ENCODE results near the gene ARHGEF11.
"Not testable (repeated sequence)": the region's sequence is repeated elsewhere in the genome, so short reads cannot be mapped to it uniquely, and the experiment has no call there.

ARHGEF11 gene, protein sequence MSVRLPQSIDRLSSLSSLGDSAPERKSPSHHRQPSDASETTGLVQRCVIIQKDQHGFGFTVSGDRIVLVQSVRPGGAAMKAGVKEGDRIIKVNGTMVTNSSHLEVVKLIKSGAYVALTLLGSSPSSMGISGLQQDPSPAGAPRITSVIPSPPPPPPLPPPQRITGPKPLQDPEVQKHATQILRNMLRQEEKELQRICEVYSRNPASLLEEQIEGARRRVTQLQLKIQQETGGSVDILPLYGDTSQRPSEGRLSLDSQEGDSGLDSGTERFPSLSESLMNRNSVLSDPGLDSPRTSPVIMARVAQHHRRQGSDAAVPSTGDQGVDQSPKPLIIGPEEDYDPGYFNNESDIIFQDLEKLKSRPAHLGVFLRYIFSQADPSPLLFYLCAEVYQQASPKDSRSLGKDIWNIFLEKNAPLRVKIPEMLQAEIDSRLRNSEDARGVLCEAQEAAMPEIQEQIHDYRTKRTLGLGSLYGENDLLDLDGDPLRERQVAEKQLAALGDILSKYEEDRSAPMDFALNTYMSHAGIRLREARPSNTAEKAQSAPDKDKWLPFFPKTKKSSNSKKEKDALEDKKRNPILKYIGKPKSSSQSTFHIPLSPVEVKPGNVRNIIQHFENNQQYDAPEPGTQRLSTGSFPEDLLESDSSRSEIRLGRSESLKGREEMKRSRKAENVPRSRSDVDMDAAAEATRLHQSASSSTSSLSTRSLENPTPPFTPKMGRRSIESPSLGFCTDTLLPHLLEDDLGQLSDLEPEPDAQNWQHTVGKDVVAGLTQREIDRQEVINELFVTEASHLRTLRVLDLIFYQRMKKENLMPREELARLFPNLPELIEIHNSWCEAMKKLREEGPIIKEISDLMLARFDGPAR (N-terminal part only)

DNA sequence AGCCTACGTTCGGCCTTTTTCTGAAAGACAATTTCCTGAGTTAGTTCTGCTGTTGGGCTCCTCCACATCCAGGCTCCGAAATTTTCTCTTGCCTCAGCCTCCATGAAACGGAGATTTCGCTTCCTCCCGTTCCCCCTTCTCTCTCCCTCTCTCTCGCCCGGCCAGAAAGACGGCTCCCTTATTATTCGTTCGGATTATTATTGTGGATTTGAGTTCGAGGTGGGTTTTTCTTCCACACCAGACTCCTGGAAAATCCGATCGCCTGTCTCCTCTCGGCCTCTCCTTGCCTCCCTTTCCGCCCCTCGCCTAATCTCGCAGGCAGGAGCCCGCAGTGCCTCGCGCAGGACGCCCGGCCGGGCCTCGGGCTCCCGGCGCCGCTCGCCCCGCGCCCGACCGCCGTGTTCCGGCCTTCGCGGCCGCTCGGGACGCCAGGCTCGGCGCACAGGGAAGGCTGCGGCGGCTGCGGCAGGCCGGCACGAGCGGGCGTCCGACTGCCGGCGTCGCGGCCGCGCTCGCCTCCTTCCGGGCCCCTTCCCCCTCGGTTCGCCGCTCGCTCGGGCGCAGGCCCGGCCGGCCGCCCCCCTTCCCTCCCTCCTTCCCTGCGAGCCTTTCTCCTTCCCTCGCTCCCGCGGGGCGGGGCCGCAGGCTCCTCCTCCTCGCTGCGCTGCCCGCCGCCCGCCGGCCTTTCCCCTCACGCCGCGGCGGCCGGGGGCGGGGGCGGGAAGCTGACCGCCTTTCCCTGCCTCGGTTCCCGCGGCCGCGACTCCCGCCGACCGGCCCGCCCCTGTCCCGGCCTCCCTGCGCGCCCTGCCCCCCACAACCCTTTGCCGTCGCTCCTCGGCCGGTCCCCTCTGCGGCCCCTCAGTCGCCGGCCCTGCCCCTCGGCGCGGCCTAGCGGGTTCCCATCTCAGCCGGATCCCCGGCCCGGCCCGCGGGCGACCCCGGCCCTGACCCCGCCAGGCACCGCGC is at the start of gene ARHGEF11:
ARHGEF11 (minus strand) TSS at position 493 of the 969 bp plus-strand sequence. CDS start 1,412 bp downstream, outside the sequence.
- peak; percentile 95 for DNase-seq

DNA sequence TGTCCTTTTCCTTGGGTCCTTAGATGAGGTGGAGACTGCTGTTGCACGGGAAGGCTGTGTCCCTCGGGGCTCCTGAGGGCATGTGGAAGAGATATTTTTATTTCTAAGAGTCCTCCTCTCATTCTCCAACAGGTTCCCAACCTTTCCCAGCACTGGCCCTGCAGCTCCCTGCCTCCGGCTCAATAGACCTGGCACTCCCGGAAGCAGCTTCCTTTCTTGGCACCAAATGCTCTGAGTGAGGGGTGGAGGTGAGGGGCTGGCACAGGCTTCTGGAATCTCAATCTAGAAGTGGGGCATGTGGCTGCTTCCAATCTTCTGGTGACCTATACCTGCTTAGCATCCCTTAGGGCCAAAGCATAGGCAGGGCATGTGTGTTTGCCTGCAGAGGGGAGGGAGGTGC is 49.5 kb upstream of the ARHGEF11 start:
- no peak for DNase-seq

DNA sequence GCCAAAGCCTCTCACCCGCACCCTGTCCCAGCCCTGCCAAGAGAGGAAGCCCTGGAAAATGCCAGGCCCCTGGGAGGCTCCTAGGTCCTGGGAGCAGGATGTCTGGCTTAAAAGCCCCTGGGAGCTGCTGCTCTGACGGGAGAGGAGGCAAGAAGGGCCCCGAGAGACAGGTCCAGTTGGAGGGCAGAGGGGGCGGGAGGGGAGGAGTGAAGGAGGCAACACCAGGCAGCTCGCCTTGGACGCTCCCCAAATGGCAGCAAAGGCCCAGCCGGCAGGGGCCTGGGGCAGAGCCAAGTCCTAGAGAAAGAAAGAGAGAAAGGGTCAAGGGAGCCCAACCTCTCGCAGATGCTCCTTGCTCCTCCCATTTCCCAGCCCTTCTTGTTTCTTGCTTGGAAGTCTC is 47.3 kb upstream of the ARHGEF11 start:
- DNase-seq: no peak

DNA sequence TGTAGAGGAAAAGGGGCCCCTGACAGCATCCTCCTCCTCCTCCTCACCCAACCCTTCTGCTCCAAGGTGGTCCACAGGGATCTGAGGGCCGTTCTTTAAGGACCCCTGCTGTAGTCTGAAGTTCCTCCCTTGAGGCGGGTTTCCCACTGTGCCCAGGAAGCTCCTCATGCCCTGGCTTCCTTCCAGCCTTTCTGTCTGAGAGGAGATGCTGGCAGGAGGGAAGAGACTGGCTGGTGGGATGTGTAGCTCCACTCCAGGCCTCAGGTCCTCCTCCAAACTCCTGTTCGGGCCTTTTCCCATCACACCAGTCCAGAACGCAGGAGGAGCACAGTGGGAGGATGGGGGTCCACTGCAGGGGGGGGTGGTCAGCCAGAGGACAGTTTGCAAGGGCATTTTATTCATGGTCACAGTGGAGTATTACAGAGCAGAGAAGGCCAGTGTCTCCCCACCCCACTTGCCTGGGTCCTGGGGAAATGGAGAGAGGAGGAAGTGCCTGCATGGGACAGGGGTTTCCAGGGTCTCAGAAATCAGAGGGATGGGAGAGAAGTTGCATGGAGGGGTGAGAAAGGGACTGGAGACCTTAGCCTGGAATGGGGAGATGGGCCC is 46.2 kb upstream of the ARHGEF11 start:
- no peak for DNase-seq

DNA sequence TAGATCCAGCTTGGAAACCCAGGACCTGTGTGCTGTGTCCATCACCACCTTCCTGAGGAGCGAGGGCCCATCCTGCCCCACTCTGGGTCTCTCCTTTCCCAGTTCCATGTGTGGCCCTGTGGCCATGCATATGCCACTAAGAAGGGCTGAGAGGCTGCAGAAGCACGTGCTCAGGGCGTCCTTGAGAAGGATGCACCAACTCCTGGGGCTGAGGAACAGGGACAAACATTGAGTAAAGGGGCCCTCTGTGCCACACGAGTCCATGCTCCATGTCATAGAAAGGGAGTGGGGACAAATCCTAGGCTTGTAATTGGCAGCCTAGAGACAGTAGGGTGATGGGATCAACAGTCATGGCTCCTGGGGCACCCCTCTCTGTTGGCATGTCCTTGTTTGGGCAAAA is 45.6 kb upstream of the ARHGEF11 start:
- DNase-seq: no peak

DNA sequence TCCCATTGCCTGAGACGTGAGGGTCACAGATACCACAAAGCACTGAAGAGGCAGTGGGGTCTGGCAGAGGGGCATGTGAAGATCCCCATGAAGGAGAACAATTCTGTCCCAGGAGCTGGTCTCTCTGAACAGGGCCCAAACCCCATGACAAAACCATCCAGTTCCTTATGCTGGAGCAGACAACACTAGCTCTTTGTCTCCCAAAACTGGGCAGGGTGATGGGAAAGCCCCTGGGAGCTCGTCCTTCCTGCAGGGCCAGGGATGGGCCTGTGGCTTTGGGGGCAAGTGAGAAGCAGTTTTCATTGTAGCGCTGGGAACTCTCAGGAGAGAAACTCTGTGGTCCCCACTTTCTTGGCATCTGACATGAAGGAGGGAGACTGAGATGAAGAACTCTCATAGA is 45.2 kb upstream of the ARHGEF11 start:
- peak; percentile 76 for DNase-seq

DNA sequence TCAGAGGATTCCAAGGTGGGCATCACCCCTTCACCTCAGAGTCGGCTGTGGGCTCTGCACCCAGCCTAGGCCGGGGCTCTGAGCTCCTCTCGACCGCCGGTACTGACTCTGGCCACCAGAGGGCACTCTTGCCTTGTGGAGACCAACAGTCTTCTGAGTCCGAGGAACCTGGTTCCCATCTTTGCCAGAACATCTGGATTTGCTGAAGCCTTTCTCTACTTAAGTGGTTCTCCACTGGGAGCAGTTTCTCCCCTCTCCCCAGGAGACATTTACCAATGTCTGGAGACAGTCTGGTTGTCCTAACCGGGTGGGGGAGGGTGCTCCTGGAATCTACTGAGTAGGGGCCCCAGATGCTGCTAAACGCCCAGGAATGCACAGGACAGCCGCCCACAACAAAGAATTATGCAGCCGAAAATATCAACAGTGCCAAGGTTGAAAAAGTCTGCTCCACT is 44.7 kb upstream of the ARHGEF11 start:
- DNase-seq: peak; percentile 94

DNA sequence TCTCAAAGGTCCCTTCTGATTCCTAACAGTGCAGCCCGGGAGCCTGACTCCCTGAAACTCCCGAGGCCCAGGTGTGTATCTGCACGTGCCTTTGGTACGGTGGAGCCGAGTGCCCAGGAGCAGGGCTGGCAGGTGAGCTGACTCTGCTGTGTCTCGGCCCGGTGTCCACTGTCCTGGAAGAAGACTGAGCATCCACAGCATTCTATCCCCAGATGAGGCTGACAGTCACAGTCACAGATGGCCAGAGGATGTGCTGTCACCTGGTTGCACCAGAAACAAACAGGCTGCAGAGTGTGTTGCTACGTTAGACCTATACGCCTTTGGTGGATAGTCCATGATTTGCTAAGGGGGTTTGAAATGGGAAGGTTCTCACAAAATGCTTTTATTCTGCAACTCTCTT is 44.2 kb upstream of the ARHGEF11 start:
- peak; percentile 67 for DNase-seq

DNA sequence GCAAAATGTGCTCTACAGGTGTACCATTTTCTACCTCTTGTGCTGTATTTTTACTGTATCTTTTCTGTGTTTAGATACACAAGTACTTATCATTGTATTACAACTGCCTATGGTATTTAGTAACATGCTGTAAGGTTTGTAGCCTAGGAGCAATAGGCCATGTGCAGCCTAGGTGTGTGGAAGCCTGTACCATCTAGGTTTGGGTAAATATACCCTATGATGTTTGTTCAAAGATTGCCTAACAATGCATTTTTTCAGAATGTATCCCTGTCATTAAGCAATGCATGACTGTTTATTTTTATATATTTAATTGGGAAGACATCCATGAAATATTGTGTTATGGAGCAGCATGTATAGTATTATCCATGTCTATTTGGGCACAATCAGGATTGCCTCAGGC is 43.1 kb upstream of the ARHGEF11 start:
- DNase-seq: no peak

DNA sequence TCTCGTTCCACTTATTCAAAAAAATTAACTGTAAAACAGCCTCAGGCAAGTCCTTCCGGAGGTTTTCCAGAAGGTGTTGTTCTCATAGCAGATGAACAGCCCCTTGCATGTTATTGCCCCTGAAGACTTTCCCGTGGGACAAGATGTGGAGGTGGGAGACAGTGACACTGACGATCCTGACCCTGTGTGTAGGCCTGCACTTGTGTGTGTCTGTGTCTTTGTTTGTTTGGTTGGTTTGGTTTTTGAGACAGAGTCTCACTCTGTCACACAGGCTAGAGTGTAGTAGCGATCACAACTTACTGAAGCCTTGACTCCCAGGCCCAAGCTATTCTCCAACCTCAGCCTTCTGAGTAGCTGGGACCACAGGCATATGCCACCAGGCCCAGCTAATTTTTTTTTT is 41.5 kb upstream of the ARHGEF11 start:
- DNase-seq: no peak

DNA sequence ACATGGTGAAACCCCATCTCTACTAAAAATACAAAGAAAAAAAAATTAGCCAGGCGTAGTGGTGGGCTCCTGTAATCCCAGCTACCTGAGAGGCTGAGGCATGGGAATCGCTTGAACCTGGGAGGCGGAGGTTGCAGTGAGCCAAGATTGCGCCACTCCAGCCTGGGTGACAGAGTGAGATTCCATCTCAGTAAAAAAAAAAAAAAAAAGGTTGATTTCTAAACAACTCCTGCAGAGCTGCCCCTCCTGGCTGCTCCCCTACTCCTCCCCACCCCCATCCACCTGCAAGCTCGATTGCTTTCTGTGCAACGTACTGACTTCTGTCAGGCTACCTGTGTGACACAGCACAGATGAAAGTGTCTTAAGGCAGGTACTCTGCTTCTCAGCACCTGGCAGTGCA is 40.8 kb upstream of the ARHGEF11 start:
- no peak for DNase-seq

DNA sequence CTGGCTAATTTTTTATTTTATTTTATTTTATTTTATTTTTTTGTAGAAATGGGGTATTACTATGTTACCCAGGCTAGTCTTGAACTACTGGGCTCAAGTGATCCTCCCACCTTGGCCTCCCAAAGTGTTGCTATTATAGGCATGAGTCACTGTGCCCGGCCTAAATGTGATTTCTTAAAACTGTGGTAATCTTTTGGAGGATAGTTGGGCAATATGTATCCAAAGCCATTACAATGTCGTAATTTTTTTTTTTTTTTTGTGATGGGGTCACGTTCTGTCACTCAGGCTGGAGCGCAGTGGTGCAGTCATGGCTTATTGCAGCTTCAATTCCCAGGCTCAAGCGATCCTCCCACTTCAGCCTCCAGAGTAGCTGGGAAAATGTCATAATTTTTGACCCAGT is 39.9 kb upstream of the ARHGEF11 start:
- no peak for DNase-seq

DNA sequence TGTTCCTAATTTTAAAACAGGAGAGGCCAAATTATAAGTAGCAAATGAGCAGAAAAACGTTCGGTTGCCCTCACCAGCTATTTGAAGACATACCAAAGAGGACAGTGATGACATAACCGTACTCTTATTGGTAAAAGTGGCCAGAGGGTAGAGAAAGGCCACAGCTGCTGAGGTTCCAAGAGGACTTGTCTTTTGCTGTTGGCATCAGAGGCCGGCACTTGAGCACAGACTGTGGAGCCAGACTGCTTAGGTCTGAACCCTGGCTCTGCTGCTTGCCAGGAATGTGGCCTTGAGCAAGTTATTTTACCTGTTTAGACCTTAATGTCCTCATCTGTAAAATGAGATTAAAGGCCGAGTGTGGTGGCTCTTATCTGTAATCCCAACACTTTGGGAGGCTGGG is 39.2 kb upstream of the ARHGEF11 start:
- DNase-seq: no peak

DNA sequence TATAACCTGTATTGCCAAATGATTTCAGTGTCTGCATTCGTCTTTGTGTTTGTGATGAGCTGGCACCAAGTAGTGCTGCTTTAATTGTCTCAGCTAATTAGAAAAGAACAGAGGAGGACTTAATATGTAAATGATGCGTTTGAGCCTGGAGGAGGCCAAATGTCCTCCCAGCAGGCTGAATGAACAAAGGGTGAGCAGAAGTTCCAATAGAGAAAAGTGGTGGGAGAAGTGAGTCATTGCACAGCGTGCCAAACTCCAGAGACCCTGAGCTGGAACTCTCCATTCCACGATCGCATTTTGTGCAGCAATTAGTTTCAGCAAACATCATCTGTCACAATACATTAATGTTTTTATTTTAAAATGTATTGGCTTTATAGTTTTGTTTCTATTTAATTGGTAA is 36.2 kb upstream of the ARHGEF11 start:
- no peak for DNase-seq

DNA sequence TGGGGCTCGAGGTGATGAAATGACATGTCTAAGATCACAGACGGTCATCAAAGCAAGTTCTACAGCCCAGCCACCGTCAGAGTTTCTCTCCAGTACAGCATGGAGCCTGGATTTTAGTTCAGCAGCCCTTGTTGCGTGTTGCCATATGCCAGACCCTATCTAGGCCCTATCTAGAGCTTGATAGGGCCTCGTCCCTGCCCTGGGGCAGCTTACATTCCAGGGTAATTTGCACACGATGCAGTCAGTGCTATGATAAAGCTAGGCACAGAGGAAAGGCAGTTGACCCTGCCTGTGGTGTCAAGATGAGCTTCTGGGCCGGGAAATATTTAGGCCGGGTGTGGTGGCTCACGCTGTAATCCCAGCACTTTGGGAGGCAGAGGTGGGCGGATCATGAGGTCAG is 35.2 kb upstream of the ARHGEF11 start:
- peak; percentile 73 for DNase-seq

DNA sequence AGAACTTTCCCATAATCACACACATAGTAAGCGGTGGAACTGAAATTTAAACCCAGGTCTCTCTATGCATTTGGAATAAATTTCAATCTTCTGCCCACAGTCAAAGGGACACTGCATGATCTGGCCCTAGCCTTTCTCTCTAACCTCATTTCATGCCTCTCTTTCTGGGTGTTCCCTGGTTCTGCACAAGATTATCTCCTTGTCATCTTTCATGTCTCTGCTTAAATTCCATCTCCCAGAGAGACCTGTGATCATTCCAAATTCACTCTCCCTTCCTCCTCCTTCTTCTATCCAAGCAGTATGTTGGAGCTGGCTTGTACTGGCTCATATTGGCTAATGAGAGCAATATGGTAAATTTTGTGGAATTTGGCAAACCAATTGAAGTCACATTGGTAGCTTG is 31.9 kb upstream of the ARHGEF11 start:
- no peak for DNase-seq

DNA sequence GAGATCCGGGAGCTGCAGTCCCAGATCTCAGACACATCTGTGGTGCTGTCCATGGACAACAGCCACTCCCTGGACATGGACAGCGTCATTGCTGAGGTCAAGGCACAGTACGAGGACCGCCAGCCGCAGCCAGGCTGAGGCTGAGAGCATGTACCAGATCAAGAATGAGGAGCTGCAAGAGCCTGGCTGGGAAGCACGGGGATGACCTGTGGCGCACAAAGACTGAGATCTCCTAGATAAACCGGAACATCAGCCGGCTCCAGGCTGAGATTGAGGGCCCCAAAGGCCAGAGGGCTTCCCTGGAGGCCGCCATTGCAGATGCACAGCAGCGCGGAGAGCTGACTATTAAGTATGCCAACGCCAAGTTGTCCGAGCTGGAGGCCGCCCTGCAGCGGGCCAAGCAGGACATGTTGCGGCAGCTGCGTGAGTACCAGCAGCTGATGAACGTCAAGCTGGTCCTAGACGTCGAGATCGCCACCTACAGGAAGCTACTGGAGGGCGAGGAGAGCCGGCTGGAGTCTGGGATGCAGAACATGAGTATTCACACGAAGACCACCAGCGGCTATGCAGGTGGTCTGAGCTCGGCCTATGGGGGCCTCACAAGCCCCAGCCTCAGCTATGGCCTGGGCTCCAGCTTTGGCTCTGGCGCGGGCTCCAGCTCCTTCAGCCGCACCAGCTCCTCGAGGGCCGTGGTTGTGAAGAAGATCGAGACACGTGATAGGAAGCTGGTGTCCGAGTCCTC is 28.6 kb upstream of the ARHGEF11 start:
- DNase-seq: peak; percentile 88

DNA sequence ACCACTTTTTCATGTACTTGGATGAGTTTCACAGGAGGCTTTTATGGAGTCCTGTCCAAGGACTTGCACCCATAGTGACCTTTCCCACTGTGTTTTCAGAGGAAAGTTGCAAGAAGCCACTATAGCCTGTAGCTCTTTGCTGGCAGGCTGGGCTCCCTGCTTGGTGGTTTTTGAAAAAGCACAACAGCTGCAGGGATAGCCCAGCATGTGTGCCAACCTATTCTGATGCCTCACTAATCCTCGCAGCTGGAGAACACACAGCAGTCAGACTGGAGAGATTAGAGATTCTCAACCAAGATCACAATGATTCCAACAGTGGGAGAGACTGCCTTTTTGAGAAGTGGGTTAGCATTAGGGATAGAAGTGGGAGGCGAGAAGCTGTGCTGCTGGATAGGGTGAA is 24.1 kb upstream of the ARHGEF11 start:
- DNase-seq: no peak

DNA sequence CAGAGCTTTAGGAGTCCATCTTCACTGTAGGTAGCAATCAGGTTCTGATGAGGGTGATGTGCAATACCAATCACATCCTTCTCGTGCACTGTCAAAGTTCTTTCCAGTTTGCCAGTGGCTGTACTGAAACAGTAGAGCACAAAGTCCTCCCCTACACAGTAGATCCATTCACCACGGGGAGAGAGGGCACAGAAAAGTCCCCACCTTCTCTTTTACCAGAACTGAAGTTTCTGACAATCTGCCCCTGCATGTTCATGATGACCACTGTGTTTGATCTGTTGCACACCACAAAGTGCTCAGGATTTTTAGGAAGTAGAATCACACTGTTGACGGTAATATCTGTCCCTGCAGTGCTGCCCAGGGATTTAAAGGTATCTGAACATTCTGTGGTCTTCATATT is 13.7 kb upstream of the ARHGEF11 start:
- DNase-seq: not testable (repeated sequence)

DNA sequence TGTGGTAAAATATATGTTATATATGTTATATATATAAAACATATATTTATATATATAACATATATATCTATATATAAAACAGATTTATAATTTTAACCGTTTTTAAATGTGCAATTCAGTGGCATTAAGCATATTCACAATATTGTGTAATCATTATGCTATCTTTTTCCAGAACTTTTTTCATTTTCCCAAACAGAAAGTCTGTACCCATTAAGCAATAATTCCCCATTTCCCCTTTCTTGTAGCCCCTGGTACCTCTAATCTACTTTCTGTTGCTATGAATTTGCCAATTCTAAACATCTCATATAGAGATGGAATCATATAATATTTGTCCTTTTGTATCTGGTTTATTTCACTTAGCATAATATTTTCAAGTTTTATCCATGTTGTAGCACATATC is 10.7 kb upstream of the ARHGEF11 start:
- DNase-seq: no peak

DNA sequence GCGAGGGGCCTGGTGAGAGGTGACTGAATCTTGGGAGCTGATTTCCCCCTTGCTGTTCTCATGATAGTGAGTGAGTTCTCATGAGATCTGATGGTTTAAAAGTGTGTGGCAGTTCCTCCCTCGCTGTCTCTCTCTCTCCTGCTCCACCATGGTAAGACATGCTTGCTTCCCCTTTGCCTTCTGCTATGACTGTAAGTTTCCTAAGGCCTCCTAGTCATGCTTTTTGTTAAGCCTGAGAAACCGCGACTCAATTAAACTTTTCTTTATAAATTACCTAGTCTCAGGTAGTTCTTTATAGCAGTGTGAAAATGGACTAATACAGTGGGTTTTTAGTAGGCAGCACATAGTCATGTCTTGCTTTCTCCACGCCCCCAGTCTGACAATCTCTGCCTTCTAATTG is 10.2 kb upstream of the ARHGEF11 start:
- DNase-seq: not testable (repeated sequence)

DNA sequence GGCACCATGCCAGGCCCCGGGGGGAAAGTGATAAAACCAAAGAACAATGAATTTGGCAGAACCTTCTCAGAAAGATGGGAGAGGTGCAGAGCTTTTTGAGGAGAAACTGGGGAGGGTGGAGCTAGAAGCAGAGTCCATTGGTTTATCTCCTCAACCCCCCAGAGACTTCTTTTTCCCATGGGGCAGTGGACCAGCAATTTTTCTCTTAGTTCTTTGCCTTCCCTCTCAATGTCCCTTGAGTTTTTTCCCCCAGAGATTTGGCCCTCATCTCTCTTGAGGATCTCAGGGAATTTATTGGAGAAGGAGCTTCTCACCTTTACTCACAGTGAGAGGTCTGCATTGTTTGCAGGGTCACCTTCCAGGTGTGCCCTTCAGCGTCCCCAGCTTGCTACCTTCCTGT is 5.3 kb upstream of the ARHGEF11 start:
- no peak for DNase-seq
